ENCODE measurements around the gene MYLK3.

- no peak for TF ChIP-seq CTCF (conservative IDR thresholded peaks at IDR 0.05; ENCODE audit: low read length)
- TF ChIP-seq EZH2phosphoT487 (IDR thresholded peaks at IDR 0.05; ENCODE audit: borderline replicate concordance, low read depth, low read length) = no peak
These were observed 40.8 kb upstream of the MYLK3 start for GRCh38 chr16:46788891-46789474.
